Lower lobe of right lung (tissue), 2 donors: ENCODE data around the gene TEAD2. TPM values are rescaled to one million over a fixed set of nuclear protein-coding genes. Genes with fewer than 3 reads are reported as not detected.
A peak's percentile ranks its signal among the peaks of the same experiment; 100 is the strongest.

ENCODE experiments used
- ATAC-seq, 2 donors: fragments of 200-7000 bp; cut with Tn5 transposase; one replicate each; pipeline ENCODE4 v1.9.1; 2020 to 2022; ENCODE audit warnings: mild to moderate bottlenecking in 2 of 2, moderate library complexity in 2 of 2
- DNase-seq: peaks from one replicate; pipeline ENCODE4 v3.0.0-alpha.2; 2020
- H3K27ac ChIP-seq: fragments of 200-600 bp; one replicate; pipeline ENCODE4 v1.8.0; 2022
- H3K27me3 ChIP-seq: fragments of 200-600 bp; one replicate; pipeline ENCODE4 v1.8.0; 2022; ENCODE audit warnings: low read depth
- H3K36me3 ChIP-seq: fragments of 200-600 bp; one replicate; pipeline ENCODE4 v1.8.0; 2022; ENCODE audit warnings: mild to moderate bottlenecking
- H3K4me1 ChIP-seq: fragments of 200-600 bp; one replicate; pipeline ENCODE4 v1.8.0; 2022
- H3K4me3 ChIP-seq: fragments of 200-600 bp; one replicate; pipeline ENCODE4 v1.8.0; 2022; ENCODE audit warnings: mild to moderate bottlenecking
- H3K9me3 ChIP-seq: fragments of 200-600 bp; one replicate; pipeline ENCODE4 v1.8.0; 2022
- intact Hi-C: fragments of 100-400 bp; cut with DNase I; formaldehyde crosslinking; loops from one replicate; pipeline ENCODE4 v1.11.0; 2022
- total RNA-seq: library from RNA; stranded (reverse); fragmentation: NEBNext Ultra II Directional; extraction: Animal tissue kit (Norgen Biotek cat#: 25700); gene quantifications from one replicate; pipeline ENCODE4 v1.2.1, GENCODE V29; 2021
- TF ChIP-seq, protein P1 (sequence below): fragments of 200-600 bp; IDR thresholded peaks from one replicate; pipeline ENCODE4 v1.8.0; 2022; ENCODE audit warnings: antibody characterized with exemption, mild to moderate bottlenecking
- donor health status: DM: no; HTN: yes; CAD: no; lungs with severe emphysema.

Gene TEAD2
- total RNA-seq, 1 donor from 2014 or later, result 36.2 TPM

DNA sequence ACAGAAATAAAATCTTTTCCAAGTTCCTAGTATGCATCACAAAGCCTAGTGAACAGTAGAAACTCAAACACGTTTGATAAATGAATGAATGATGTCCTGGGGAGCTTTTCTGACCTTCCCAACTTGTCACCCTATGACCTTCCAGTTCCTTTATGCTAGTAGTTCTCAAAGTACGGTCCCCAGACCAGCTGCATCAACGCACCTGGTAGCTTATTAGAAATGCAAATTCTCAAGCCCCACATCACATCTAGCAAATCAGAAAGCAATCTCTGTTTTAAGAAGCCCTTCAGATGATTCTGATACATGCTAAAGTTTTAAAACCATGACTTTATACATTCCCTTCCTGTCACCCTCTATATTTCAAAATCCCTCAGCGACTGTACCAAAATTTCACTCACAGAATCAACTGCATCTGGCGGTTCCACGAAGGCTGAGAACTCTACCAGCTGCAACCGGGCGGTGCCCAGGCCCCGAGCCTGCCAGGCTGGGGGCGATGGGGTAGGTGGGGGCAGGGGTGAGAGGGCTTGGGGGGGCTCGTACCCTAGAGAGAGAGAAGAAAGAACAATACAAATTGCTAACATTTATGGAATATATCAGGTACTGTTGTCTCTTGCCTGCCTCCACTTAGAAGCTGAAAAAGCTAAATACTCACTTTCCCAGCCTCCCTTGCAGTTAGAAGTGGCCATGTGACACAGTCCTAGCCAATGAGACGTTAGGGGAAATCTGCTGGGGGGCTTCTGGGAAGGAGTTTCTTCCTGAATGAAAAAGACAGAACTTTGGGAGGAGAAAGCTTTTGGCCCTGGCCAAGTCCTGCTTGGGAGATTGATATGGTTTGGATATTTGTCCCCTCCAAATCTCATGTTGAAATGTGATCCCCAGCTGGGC lies 13.7 kb downstream of the TEAD2 start:
- intact Hi-C loops, result no loop called here
- H3K36me3 ChIP-seq, result peaks cover 98% of the 10 kb centered on the region

DNA sequence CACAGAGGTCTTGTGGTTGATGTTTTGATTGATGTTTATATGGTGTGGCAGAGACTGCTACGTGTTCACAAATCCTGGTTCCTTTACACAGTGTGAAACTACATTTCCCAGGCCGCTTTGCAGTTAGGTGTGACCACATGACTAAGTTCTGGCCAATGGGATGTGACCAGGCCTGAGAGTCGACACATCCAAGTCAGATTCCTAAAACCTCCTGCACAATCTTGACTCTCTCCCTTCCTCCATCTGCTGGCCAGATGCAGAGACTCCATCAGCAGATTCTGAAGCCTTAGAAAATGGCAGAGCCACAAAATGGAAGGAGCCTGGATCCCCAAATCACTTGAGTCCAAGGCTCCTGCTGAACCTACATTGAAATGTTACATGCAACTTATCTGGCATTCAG lies 14.4 kb downstream of the TEAD2 start:
- intact Hi-C loops, result no loop called here
- Histone ChIP-seq H3K27me3 (no peaks in the 10 kb centered on the region), H3K4me3 (no peak overlapping the region), H3K36me3 (peaks cover 100% of the 10 kb centered on the region), H3K4me1 (no peaks in the 10 kb centered on the region), H3K27ac (no peak overlapping the region), H3K9me3 (no peaks in the 10 kb centered on the region)
- ATAC-seq (peak; percentile 56 to 61), DNase-seq (no peak)
- TF ChIP-seq, protein P1, sequence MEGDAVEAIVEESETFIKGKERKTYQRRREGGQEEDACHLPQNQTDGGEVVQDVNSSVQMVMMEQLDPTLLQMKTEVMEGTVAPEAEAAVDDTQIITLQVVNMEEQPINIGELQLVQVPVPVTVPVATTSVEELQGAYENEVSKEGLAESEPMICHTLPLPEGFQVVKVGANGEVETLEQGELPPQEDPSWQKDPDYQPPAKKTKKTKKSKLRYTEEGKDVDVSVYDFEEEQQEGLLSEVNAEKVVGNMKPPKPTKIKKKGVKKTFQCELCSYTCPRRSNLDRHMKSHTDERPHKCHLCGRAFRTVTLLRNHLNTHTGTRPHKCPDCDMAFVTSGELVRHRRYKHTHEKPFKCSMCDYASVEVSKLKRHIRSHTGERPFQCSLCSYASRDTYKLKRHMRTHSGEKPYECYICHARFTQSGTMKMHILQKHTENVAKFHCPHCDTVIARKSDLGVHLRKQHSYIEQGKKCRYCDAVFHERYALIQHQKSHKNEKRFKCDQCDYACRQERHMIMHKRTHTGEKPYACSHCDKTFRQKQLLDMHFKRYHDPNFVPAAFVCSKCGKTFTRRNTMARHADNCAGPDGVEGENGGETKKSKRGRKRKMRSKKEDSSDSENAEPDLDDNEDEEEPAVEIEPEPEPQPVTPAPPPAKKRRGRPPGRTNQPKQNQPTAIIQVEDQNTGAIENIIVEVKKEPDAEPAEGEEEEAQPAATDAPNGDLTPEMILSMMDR, result no peak

More for the DNA sequence above, 13.7 kb downstream of the TEAD2 start:
- no peaks in the 10 kb centered on the region for H3K4me1 ChIP-seq
- H3K27ac ChIP-seq, result no peak overlapping the region
- TF ChIP-seq, protein P1, result no peak
- H3K27me3 ChIP-seq, result no peaks in the 10 kb centered on the region
- H3K9me3 ChIP-seq, result no peaks in the 10 kb centered on the region
- no peak for DNase-seq
- ATAC-seq, result no peak
- no peak overlapping the region for H3K4me3 ChIP-seq

DNA sequence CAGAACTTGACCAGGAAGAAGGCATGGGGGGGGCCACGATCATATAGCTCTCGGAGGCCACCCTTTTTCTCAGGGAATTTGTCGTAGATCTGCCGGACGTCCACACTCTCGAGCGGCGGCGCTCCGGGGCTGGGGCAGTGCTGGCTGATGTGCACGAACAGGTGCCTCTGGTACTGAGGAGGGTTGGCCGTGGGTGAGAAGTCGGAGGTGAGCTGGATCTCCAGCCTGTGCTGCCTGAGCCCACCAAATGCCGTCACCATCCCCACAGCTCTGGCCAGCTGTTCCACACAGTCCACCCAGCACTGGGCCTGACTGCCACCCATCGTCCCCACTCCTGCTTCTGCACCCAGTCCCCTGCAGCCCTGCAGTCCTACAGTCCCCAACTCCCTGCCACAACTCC lies 15.0 kb downstream of the TEAD2 start:
- ATAC-seq (peak in 1 of 2 donors; percentile 22), DNase-seq (no peak)
- peaks cover 99% of the 10 kb centered on the region for H3K36me3 ChIP-seq

DNA sequence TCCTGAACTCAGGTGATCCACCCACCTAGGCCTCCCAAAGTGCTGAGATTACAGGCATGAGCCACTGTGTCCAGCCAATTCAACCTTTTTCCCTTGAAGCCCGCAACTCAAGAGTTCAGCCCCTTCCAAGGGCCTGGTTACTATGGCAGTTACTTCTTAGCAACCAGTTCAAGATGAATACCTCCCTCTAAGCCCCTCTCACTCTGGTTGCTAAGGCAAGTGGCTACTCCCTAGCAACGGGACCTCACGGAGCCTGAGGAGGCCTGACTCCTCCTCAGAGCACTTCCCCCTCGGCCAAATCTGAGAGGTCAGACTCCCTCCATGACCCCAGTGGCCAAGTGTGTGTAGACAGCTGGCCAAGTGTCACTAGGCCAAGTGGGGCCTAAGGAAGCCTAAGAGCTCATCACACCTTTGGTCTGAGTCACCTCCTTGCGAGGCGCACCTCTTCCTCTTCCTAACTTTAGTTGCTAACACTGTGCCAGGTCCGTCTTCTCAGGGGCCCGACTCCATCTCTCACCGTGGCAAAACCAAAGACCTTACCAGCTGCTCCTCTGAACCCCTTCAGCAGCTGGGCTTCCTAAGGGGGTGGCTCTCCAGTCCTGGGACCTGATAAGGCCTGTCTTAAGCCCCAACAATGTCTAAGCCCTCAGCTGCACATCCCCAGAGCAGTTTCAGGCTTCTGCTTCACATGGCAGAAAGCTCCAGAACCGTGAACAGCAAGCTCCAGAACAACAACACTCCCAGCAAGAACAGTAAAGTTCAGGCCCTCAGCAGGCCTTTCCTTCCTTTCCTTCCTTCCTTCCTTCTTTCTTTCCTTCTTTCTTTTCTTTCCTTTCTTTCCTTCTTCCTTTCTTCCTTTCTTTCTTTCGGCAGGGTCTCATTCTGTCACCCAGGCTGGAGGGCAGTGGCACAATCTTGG lies 17.5 kb downstream of the TEAD2 start:
- DNase-seq (no peak), ATAC-seq (no peak)
- intact Hi-C loops, result no loop called here
- TF ChIP-seq, protein P1, result no peak
- Histone ChIP-seq H3K27me3 (no peaks in the 10 kb centered on the region), H3K4me1 (peaks cover 14% of the 10 kb centered on the region), H3K36me3 (peaks cover 89% of the 10 kb centered on the region), H3K9me3 (no peaks in the 10 kb centered on the region), H3K27ac (no peak overlapping the region), H3K4me3 (no peak overlapping the region)

More for the DNA sequence above, 15.0 kb downstream of the TEAD2 start:
- intact Hi-C loops, result no loop called here
- Histone ChIP-seq H3K4me1 (no peaks in the 10 kb centered on the region), H3K27me3 (no peaks in the 10 kb centered on the region), H3K9me3 (no peaks in the 10 kb centered on the region), H3K27ac (no peak overlapping the region), H3K4me3 (no peak overlapping the region)
- TF ChIP-seq, protein P1, result no peak

DNA sequence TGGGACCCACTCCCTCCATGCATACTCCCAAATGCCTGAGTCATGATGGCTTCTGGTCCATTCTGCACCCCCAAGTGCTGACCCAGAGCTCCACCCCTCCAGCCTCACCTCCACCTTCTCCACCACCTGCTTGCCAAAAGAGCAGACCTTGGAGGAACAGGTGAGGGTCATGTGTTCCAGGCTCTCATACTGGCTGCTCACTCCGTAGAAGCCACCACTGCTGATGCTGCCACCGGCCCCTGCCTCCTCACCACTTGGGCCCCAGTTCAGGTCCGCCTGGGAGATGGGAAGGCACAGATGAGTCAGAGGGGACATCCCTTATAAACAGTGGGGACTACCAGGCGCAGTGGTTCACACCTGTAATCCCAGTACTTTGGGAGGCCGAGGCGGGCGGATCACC lies 19.1 kb downstream of the TEAD2 start:
- no peak overlapping the region for H3K27ac ChIP-seq
- TF ChIP-seq, protein P1, result no peak
- DNase-seq, result peak; percentile 24
- H3K36me3 ChIP-seq, result peaks cover 73% of the 10 kb centered on the region
- peaks cover 28% of the 10 kb centered on the region for H3K4me1 ChIP-seq
- no peaks in the 10 kb centered on the region for H3K27me3 ChIP-seq
- no peak overlapping the region for H3K4me3 ChIP-seq
- H3K9me3 ChIP-seq, result no peaks in the 10 kb centered on the region
- intact Hi-C loops, result no loop called here
- no peak for ATAC-seq
